ENCODE data around the gene PHACTR1. TPM values are rescaled to one million over a fixed set of nuclear protein-coding genes. Genes with fewer than 3 reads are reported as not detected.

Gene PHACTR1
- total and polyA plus RNA-seq, 12 donors, result 6.3 to 150 (median 79.9) TPM

- no peak overlapping the region for H3K27ac ChIP-seq
- H3K4me1 ChIP-seq, result peaks cover 0 to 9% (median 0%) of the 10 kb centered on the region in 9 donors
- no peaks in the 10 kb centered on the region for H3K36me3 ChIP-seq
- no peak overlapping the region for H3K4me3 ChIP-seq
- H3K27me3 ChIP-seq, result no peaks in the 10 kb centered on the region
- TF ChIP-seq CTCF (IDR thresholded peaks at IDR 0.05), result no peak
- WGBS, 2 donors, result 48 to 70% methylated on average over 1 of the region's 1 CpG
- DNase-seq (no peak), ATAC-seq (peak in 3 of 8 donors; percentile 17 to 61 (median 52))
- H3K9me3 ChIP-seq, result no peaks in the 10 kb centered on the region
- intact Hi-C loops (cut with DNase I), result loop anchor here in 3 of 10 donors (10.0 kb wide), 3 partner anchors 93 to 143 kb away; no protein-coding TSS in a partner anchor
Observed at GRCh38 chr6:13191461-13191860, 474.9 kb downstream of the PHACTR1 start.

- peak in 8 of 9 donors; percentile 22 to 63 (median 49) for TF ChIP-seq CTCF (IDR thresholded peaks at IDR 0.05)
- no peaks in the 10 kb centered on the region for H3K27me3 ChIP-seq
Observed at GRCh38 chr6:13194852-13195251, 478.3 kb downstream of the PHACTR1 start.

GRCh38 chr6:13195803-13196202 lies 479.2 kb downstream of the PHACTR1 start:
- H3K4me1 ChIP-seq, result peaks cover 0 to 9% (median 0%) of the 10 kb centered on the region in 9 donors
- H3K9me3 ChIP-seq, result no peaks in the 10 kb centered on the region
- H3K27me3 ChIP-seq, result no peaks in the 10 kb centered on the region
- no peak overlapping the region for H3K27ac ChIP-seq
- TF ChIP-seq CTCF (IDR thresholded peaks at IDR 0.05), result no peak
- 87 to 93% methylated on average over 5 of the region's 5 CpGs for WGBS, 2 donors
- intact Hi-C loops (cut with DNase I), result loop anchor here in 4 of 10 donors (5.0 to 10.0 kb wide), 4 partner anchors 89 to 139 kb away; no protein-coding TSS in a partner anchor
- H3K4me3 ChIP-seq, result no peak overlapping the region
- ATAC-seq (no peak), DNase-seq (no peak)
- H3K36me3 ChIP-seq, result peaks cover 0 to 4% (median 0%) of the 10 kb centered on the region in 9 donors

More at GRCh38 chr6:13194852-13195251, 478.3 kb downstream of the PHACTR1 start:
- H3K4me3 ChIP-seq, result no peak overlapping the region
- 44 to 50% methylated on average over 6 of the region's 6 CpGs for WGBS, 2 donors
- no peaks in the 10 kb centered on the region for H3K9me3 ChIP-seq
- ATAC-seq (peak in 1 of 8 donors; percentile 62), DNase-seq (peak; percentile 24 to 37)
- H3K27ac ChIP-seq, result no peak overlapping the region
- peaks cover 0 to 4% (median 0%) of the 10 kb centered on the region in 9 donors for H3K36me3 ChIP-seq
- intact Hi-C loops (cut with DNase I), result loop anchor here in 4 of 10 donors (5.0 to 10.0 kb wide), 4 partner anchors 90 to 140 kb away; no protein-coding TSS in a partner anchor
- H3K4me1 ChIP-seq, result peaks cover 0 to 9% (median 0%) of the 10 kb centered on the region in 9 donors

- no peak for TF ChIP-seq CTCF (IDR thresholded peaks at IDR 0.05)
- no peaks in the 10 kb centered on the region for H3K27me3 ChIP-seq
- intact Hi-C loops (cut with DNase I), result loop anchor here in 4 of 10 donors (5.0 to 10.0 kb wide), 4 partner anchors 87 to 137 kb away; no protein-coding TSS in a partner anchor
- H3K4me3 ChIP-seq, result no peak overlapping the region
- ATAC-seq (no peak), DNase-seq (no peak)
- no peaks in the 10 kb centered on the region for H3K4me1 ChIP-seq
- no peak overlapping the region for H3K27ac ChIP-seq
- H3K36me3 ChIP-seq, result peaks cover 0 to 8% (median 0%) of the 10 kb centered on the region in 9 donors
- no peaks in the 10 kb centered on the region for H3K9me3 ChIP-seq
- 79 to 89% methylated on average over 6 of the region's 6 CpGs for WGBS, 2 donors
Observed at GRCh38 chr6:13198168-13198567, 481.6 kb downstream of the PHACTR1 start.
